Transverse colon (tissue), 4 donors: ENCODE results near the gene PIANP. TPM values are rescaled to one million over a fixed set of nuclear protein-coding genes. Genes with fewer than 3 reads are reported as not detected.

Source experiments
- DNase-seq: peaks from one replicate; pipeline ENCODE4 v3.0.0-alpha.2; 2019
- H3K27ac ChIP-seq, 4 donors: fragments of 200-600 bp; sonication (generic); 2 replicates each; pipeline ENCODE4 v1.5.1; 2016 to 2018; ENCODE audit warnings: inconsistent platforms in 4 of 4
- H3K27me3 ChIP-seq: fragments of 200-600 bp; sonication (generic); 2 replicates; pipeline ENCODE4 v1.5.1; 2017; ENCODE audit warnings: inconsistent platforms
- H3K36me3 ChIP-seq, 4 donors: fragments of 200-600 bp; sonication (generic); 2 replicates each; pipeline ENCODE4 v1.5.1; 2017 to 2019; ENCODE audit warnings: inconsistent platforms in 4 of 4
- H3K4me1 ChIP-seq, 4 donors: fragments of 200-600 bp; sonication (generic); 2 replicates each; pipeline ENCODE4 v1.5.1; 2017 to 2020; ENCODE audit warnings: inconsistent platforms in 4 of 4
- H3K4me3 ChIP-seq, 4 donors: fragments of 200-600 bp; sonication (generic); 1 replicate in 1 of 4; 2 replicates in 3 of 4; pipeline versions ENCODE4 v1.5.1 to v1.6.1; 2017 to 2019; ENCODE audit warnings: inconsistent platforms in 4 of 4
- H3K9me3 ChIP-seq, 2 donors: fragments of 200-600 bp; sonication (generic); 2 replicates each; pipeline ENCODE4 v1.5.1; 2017 to 2019; ENCODE audit warnings: inconsistent platforms in 2 of 2
- EP300 ChIP-seq: sonication (generic); formaldehyde crosslinking; IDR thresholded peaks from one replicate; pipeline ENCODE4 v1.6.1; 2017; ENCODE audit warnings: antibody characterized with exemption, low read depth
- POLR2A ChIP-seq: fragments of 450-650 bp; IDR thresholded peaks from one replicate; pipeline ENCODE4 v1.6.1; 2016; ENCODE audit warnings: antibody characterized with exemption, mild to moderate bottlenecking, moderate library complexity
- POLR2AphosphoS5 ChIP-seq, 3 donors: sonication (generic); formaldehyde crosslinking; IDR thresholded peaks; one replicate each; pipeline ENCODE4 v1.6.1; 2016; ENCODE audit warnings: antibody characterized with exemption in 3 of 3
- WGBS, 2 donors: methylation state at CpG; one replicate each; pipeline ENCODE4 v1.1.5; 2018; ENCODE audit warnings: low coverage in 1 of 2; 5-methylcytosine and 5-hydroxymethylcytosine counted together
- in situ Hi-C, 4 donors: fragments of 200-750 bp; cut with MboI; loops; one replicate each; pipeline versions ENCODE4 v1.15.0 to v1.15.1; 2017; ENCODE audit warnings: low sequenced_read_pairs in 3 of 4, low pct_ligation_motif_present in 1 of 4, low pct_unique_long_range_greater_than_20kb in 1 of 4
- intact Hi-C: fragments of 100-400 bp; cut with DNase I; formaldehyde crosslinking; loops from one replicate; pipeline ENCODE4 v1.15.1; 2023; ENCODE audit warnings: low total_unique reads
- total RNA-seq, 4 donors: library from RNA; depleted of rRNA; stranded (reverse); fragments of >200 nt; gene quantifications; one replicate each; pipeline ENCODE4 v1.1.0, GENCODE V29; 2016
- TF ChIP-seq, protein P1 (sequence below), 5 experiments: fragments of 200-600 bp in 3 of 5; fragments of 450-650 bp in 2 of 5; sonication (generic) in 3 of 5; IDR thresholded peaks; 1 replicate in 2 of 5; 2 replicates in 3 of 5; pipeline ENCODE4 v1.5.1; 2016 to 2017; ENCODE audit warnings: antibody characterized with exemption in 5 of 5, inconsistent platforms in 3 of 5, mild to moderate bottlenecking in 2 of 5, moderate library complexity in 1 of 5

PIANP gene
- total RNA-seq, 4 donors from 2014 or later = 0.64 TPM; not detected in 3

DNA sequence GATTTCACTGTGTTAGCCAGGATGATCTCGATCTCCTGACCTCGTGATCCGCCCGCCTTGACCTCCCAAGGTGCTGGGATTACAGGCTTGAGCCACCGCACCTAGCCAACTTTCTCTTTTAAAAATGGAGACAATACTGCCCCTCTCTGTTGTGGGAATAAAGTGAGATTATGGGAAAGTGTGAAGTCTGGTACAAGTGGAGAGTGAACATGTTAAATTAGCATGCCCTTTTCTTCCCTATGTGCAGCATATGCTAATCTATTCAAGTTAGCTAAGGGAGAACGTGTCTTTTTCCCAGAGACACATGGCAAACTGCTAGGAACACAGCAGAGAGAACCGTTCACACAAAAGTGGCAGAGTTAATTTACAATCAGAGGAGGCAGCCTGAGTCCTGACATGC lies 24.7 kb upstream of the PIANP start:
- peaks cover 0 to 22% (median 8%) of the 10 kb centered on the region in 4 donors for H3K36me3 ChIP-seq
- H3K4me1 ChIP-seq = peaks cover 5 to 11% (median 10%) of the 10 kb centered on the region in 4 donors
- TF ChIP-seq POLR2A (no peak), POLR2AphosphoS5 (IDR thresholded peaks at IDR 0.05) (no peak), EP300 (no peak)
- TF ChIP-seq, protein P1, sequence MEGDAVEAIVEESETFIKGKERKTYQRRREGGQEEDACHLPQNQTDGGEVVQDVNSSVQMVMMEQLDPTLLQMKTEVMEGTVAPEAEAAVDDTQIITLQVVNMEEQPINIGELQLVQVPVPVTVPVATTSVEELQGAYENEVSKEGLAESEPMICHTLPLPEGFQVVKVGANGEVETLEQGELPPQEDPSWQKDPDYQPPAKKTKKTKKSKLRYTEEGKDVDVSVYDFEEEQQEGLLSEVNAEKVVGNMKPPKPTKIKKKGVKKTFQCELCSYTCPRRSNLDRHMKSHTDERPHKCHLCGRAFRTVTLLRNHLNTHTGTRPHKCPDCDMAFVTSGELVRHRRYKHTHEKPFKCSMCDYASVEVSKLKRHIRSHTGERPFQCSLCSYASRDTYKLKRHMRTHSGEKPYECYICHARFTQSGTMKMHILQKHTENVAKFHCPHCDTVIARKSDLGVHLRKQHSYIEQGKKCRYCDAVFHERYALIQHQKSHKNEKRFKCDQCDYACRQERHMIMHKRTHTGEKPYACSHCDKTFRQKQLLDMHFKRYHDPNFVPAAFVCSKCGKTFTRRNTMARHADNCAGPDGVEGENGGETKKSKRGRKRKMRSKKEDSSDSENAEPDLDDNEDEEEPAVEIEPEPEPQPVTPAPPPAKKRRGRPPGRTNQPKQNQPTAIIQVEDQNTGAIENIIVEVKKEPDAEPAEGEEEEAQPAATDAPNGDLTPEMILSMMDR (IDR thresholded peaks at IDR 0.05) = no peak
- WGBS, 2 donors = 90 to 99% methylated on average over 7 of the region's 7 CpGs
- no peak for DNase-seq
- intact Hi-C loops (no loop called here), in situ Hi-C loops (loop anchor here in 2 of 4 donors (25.0 kb wide), 1 partner anchor 112 kb away; the partner anchor contains the start of genes GNB3 (in 2 of the 2) and P3H3 (in 2 of the 2))
- no peak overlapping the region for H3K27ac ChIP-seq
- no peaks in the 10 kb centered on the region for H3K9me3 ChIP-seq
- H3K27me3 ChIP-seq = no peaks in the 10 kb centered on the region
- H3K4me3 ChIP-seq = no peak overlapping the region

DNA sequence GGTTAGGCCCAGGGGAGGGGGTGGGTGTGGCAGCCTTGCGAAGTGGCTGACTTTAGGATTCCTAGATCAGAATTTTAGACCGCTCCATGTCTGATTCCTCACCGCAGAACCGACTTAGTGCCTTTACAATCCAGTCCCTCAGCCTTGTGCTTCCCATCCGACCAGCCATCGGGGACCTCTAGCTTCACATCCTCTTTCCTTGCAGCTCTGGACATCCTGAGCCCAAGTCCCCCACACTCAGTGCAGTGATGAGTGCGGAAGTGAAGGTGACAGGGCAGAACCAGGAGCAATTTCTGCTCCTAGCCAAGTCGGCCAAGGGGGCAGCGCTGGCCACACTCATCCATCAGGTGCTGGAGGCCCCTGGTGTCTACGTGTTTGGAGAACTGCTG lies 23.8 kb upstream of the PIANP start:
- no peak for TF ChIP-seq EP300
- no peak for TF ChIP-seq POLR2AphosphoS5 (IDR thresholded peaks at IDR 0.05)
- TF ChIP-seq POLR2A = no peak
- TF ChIP-seq, protein P1 (IDR thresholded peaks at IDR 0.05) = no peak
- no peaks in the 10 kb centered on the region for H3K9me3 ChIP-seq
- DNase-seq = peak; percentile 33
- H3K36me3 ChIP-seq = peaks cover 0 to 13% (median 3%) of the 10 kb centered on the region in 4 donors
- peak overlapping the region; percentile 40 to 58 (median 52) for H3K4me3 ChIP-seq
- peak overlapping the region; percentile 80 to 90 (median 84) for H3K27ac ChIP-seq
- intact Hi-C loops = no loop called here
- peaks cover 5 to 11% (median 10%) of the 10 kb centered on the region in 4 donors for H3K4me1 ChIP-seq
- in situ Hi-C loops = no loop called here
- no peaks in the 10 kb centered on the region for H3K27me3 ChIP-seq
- 43% methylated on average over 10 of the region's 10 CpGs; no CpG with 5 or more reads in 1 of the 2 donors for WGBS, 2 donors

DNA sequence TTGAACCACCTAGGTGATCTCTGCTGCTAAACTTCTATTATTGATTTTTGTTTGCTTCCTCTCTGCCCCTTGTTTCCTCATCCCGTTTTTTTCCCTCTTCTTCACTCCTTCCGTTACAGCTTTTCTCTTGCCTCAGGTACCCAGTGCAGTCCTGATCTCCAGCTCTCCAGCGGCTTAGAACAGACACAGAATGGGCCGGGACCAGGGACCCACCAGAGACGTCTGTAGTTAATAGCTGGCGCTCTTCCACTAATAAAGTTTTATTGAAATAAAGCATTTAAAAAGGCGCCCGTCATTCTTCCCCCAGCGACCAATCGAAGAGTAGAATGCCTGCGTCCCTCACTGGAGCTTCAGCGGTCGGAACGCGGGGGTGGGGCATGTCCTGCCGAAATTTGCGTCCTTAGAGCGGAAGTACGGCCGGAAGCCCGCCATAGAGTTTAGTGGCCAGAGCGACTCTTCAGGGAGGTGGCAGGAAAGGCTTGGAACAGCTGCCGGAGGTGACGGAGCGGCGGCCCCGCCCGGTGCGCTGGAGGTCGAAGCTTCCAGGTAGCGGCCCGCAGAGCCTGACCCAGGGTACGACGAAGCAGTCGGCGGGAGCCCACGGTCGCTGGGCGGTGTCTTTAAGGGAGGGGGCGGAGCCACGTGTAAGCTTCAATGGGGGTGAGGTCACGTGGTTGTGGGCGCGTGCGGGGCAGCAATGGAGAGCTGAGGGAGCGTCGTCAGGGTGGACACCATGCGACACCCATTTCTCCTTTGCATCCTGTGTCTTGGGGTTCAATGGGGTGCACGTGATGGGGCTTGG lies 23.2 kb upstream of the PIANP start, which contains the start of gene COPS7A:
COPS7A (plus strand) TSS at position 440 of the 802 bp plus-strand sequence. CDS start 611 bp downstream, outside the sequence.
- no peaks in the 10 kb centered on the region for H3K9me3 ChIP-seq
- TF ChIP-seq, protein P1 (IDR thresholded peaks at IDR 0.05) = no peak
- TF ChIP-seq POLR2AphosphoS5 (IDR thresholded peaks at IDR 0.05) (peak; percentile 45 to 87 (median 77)), POLR2A (peak; percentile 66), EP300 (peak; percentile 24)
- intact Hi-C loops = no loop called here
- peak within 1 kb of the TSS; percentile 40 to 58 (median 52) for H3K4me3 ChIP-seq
- peaks cover 5 to 11% (median 10%) of the 10 kb centered on the region in 4 donors for H3K4me1 ChIP-seq
- WGBS, 2 donors = 1 to 2% methylated on average over 6 to 47 of the region's 49 CpGs
- H3K36me3 ChIP-seq = peaks cover 0 to 7% (median 0%) of the 10 kb centered on the region in 4 donors
- in situ Hi-C loops = no loop called here
- peak within 1 kb of the TSS; percentile 80 to 90 (median 84) for H3K27ac ChIP-seq
- H3K27me3 ChIP-seq = no peaks in the 10 kb centered on the region
- peak; percentile 99 for DNase-seq

DNA sequence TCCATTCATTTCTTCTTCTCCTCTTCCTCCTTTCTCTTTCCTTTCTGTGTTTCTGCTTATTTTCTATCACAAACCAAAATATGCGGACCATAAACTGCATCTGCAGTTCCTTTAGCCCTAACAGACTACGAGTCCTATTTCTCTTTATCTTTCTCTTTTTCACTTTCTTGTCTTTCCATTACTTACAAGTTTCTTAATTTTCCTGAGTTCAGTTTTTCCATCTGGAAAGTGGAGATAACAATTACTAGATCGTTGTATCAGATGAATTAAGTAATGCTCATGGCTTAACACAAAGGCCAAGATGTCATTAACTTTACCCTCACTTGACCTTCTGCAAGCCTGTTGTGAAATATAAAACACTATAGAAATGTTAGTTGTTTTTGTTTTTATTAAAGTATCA lies 22.2 kb upstream of the PIANP start:
- H3K27ac ChIP-seq = no peak overlapping the region
- in situ Hi-C loops = no loop called here
- H3K4me1 ChIP-seq = peaks cover 5 to 11% (median 10%) of the 10 kb centered on the region in 4 donors
- DNase-seq = no peak
- no peak overlapping the region for H3K4me3 ChIP-seq
- H3K36me3 ChIP-seq = no peaks in the 10 kb centered on the region
- intact Hi-C loops = no loop called here
- WGBS, 2 donors = 79 to 84% methylated on average over 3 of the region's 3 CpGs
- TF ChIP-seq POLR2A (no peak), EP300 (no peak), POLR2AphosphoS5 (IDR thresholded peaks at IDR 0.05) (no peak)
- TF ChIP-seq, protein P1 (IDR thresholded peaks at IDR 0.05) = no peak
- no peaks in the 10 kb centered on the region for H3K27me3 ChIP-seq
- no peaks in the 10 kb centered on the region for H3K9me3 ChIP-seq
